SJCRH30 (cell line): ENCODE data around the gene CNST. TPM values are rescaled to one million over a fixed set of nuclear protein-coding genes. Genes with fewer than 3 reads are reported as not detected.
"Not testable (repeated sequence)": the region's sequence is repeated elsewhere in the genome, so short reads cannot be mapped to it uniquely, and the experiment has no call there.

Experiments used
- DNase-seq, 2 experiments: peaks; one replicate each; pipeline ENCODE4 v3.0.0-alpha.2; 2015 to 2020
- H3K27ac ChIP-seq: fragments of 250-450 bp; sonication (Bioruptor Pico); 2 replicates; pipeline ENCODE4 v1.5.1; 2020; ENCODE audit warnings: mild to moderate bottlenecking, moderate library complexity
- H3K27me3 ChIP-seq: fragments of 250-450 bp; sonication (Bioruptor Pico); 2 replicates; pipeline ENCODE4 v1.5.1; 2020; ENCODE audit warnings: mild to moderate bottlenecking, moderate library complexity
- H3K36me3 ChIP-seq: fragments of 250-450 bp; sonication (Bioruptor Pico); 2 replicates; pipeline ENCODE4 v1.5.1; 2020; ENCODE audit warnings: mild to moderate bottlenecking, moderate library complexity
- H3K4me1 ChIP-seq: fragments of 250-450 bp; sonication (Bioruptor Pico); 2 replicates; pipeline ENCODE4 v1.5.1; 2020; ENCODE audit warnings: mild to moderate bottlenecking, moderate library complexity
- H3K4me3 ChIP-seq: fragments of 250-450 bp; sonication (Bioruptor Pico); 2 replicates; pipeline ENCODE4 v1.5.1; 2020; ENCODE audit warnings: mild to moderate bottlenecking, moderate library complexity
- H3K9me3 ChIP-seq: fragments of 250-450 bp; sonication (Bioruptor Pico); replicated peaks from 2 replicates; pipeline ENCODE4 v1.5.1; 2020; ENCODE audit warnings: mild to moderate bottlenecking, moderate library complexity
- total RNA-seq: library from RNA; depleted of rRNA; stranded (reverse); fragments of >200 nt; shearing (Covaris generic); gene quantifications from 2 replicates; pipeline ENCODE4 v1.2.3, GENCODE V29; 2014

Gene CNST
- total RNA-seq, 1 experiment from 2014 or later: 17.7 TPM

GRCh38 chr1:246608616-246609376 is 42.5 kb downstream of the CNST start:
- peak; percentile 62 to 75 for DNase-seq
- Histone ChIP-seq H3K9me3 (no peaks in the 10 kb centered on the region), H3K27me3 (no peaks in the 10 kb centered on the region), H3K4me1 (peaks cover 10% of the 10 kb centered on the region), H3K27ac (peak overlapping the region; percentile 75), H3K4me3 (no peak overlapping the region), H3K36me3 (no peaks in the 10 kb centered on the region)

GRCh38 chr1:246609632-246610031 is 43.4 kb downstream of the CNST start:
- DNase-seq: no peak
- H3K9me3 ChIP-seq: no peaks in the 10 kb centered on the region
- peak overlapping the region; percentile 75 for H3K27ac ChIP-seq
- H3K36me3 ChIP-seq: no peaks in the 10 kb centered on the region
- no peak overlapping the region for H3K4me3 ChIP-seq
- H3K27me3 ChIP-seq: no peaks in the 10 kb centered on the region
- H3K4me1 ChIP-seq: peaks cover 10% of the 10 kb centered on the region

GRCh38 chr1:246613096-246613758 is 47.0 kb downstream of the CNST start:
- Histone ChIP-seq H3K9me3 (no peaks in the 10 kb centered on the region), H3K4me3 (no peak overlapping the region), H3K36me3 (no peaks in the 10 kb centered on the region), H3K4me1 (peaks cover 10% of the 10 kb centered on the region), H3K27ac (no peak overlapping the region), H3K27me3 (no peaks in the 10 kb centered on the region)
- no peak for DNase-seq

- no peak for DNase-seq
- Histone ChIP-seq H3K27ac (no peak overlapping the region), H3K36me3 (peaks cover 2% of the 10 kb centered on the region; the same call in 1 of the 2 replicates), H3K27me3 (no peaks in the 10 kb centered on the region), H3K9me3 (no peaks in the 10 kb centered on the region), H3K4me3 (no peak overlapping the region), H3K4me1 (no peaks in the 10 kb centered on the region)
Measured at GRCh38 chr1:246617156-246617555, 50.9 kb downstream of the CNST start.

- DNase-seq: no peak
- H3K4me3 ChIP-seq: no peak overlapping the region
- H3K9me3 ChIP-seq: no peaks in the 10 kb centered on the region
- peaks cover 2% of the 10 kb centered on the region; the same call in 1 of the 2 replicates for H3K36me3 ChIP-seq
- no peaks in the 10 kb centered on the region for H3K4me1 ChIP-seq
- no peaks in the 10 kb centered on the region for H3K27me3 ChIP-seq
- H3K27ac ChIP-seq: no peak overlapping the region
Measured at GRCh38 chr1:246617768-246618167, 51.5 kb downstream of the CNST start.

- no peak overlapping the region for H3K4me3 ChIP-seq
- H3K4me1 ChIP-seq: no peaks in the 10 kb centered on the region
- no peaks in the 10 kb centered on the region for H3K9me3 ChIP-seq
- H3K27me3 ChIP-seq: no peaks in the 10 kb centered on the region
- no peak overlapping the region for H3K27ac ChIP-seq
- DNase-seq: no peak
- peaks cover 2% of the 10 kb centered on the region; the same call in 1 of the 2 replicates for H3K36me3 ChIP-seq
Measured at GRCh38 chr1:246618240-246618808, 52.1 kb downstream of the CNST start.

GRCh38 chr1:246622035-246622652 is 55.9 kb downstream of the CNST start:
- Histone ChIP-seq H3K4me3 (no peak overlapping the region), H3K27ac (no peak overlapping the region), H3K4me1 (no peaks in the 10 kb centered on the region), H3K9me3 (no peaks in the 10 kb centered on the region), H3K27me3 (no peaks in the 10 kb centered on the region), H3K36me3 (peaks cover 5% of the 10 kb centered on the region; the same call in 1 of the 2 replicates)
- DNase-seq: no peak

GRCh38 chr1:246624091-246624490 is 57.8 kb downstream of the CNST start:
- Histone ChIP-seq H3K27me3 (no peaks in the 10 kb centered on the region), H3K4me1 (no peaks in the 10 kb centered on the region), H3K36me3 (peaks cover 9% of the 10 kb centered on the region; the same call in 1 of the 2 replicates), H3K27ac (no peak overlapping the region), H3K4me3 (no peak overlapping the region), H3K9me3 (no peaks in the 10 kb centered on the region)
- DNase-seq: no peak

GRCh38 chr1:246629030-246629429 is 62.8 kb downstream of the CNST start:
- H3K9me3 ChIP-seq: no peaks in the 10 kb centered on the region
- no peaks in the 10 kb centered on the region for H3K4me1 ChIP-seq
- no peaks in the 10 kb centered on the region for H3K27me3 ChIP-seq
- peaks cover 12% of the 10 kb centered on the region for H3K36me3 ChIP-seq
- H3K27ac ChIP-seq: no peak overlapping the region
- no peak for DNase-seq
- H3K4me3 ChIP-seq: no peak overlapping the region

GRCh38 chr1:246629976-246630375 is 63.7 kb downstream of the CNST start:
- Histone ChIP-seq H3K4me1 (no peaks in the 10 kb centered on the region), H3K36me3 (peaks cover 15% of the 10 kb centered on the region), H3K27ac (no peak overlapping the region), H3K9me3 (no peaks in the 10 kb centered on the region), H3K4me3 (no peak overlapping the region), H3K27me3 (no peaks in the 10 kb centered on the region)
- DNase-seq: no peak

- H3K4me1 ChIP-seq: no peaks in the 10 kb centered on the region
- no peak for DNase-seq
Measured at GRCh38 chr1:246631426-246631825, 65.2 kb downstream of the CNST start.

GRCh38 chr1:246632281-246633168 is 66.3 kb downstream of the CNST start:
- H3K27ac ChIP-seq: no peak overlapping the region

More at GRCh38 chr1:246631426-246631825, 65.2 kb downstream of the CNST start:
- Histone ChIP-seq H3K36me3 (peaks cover 15% of the 10 kb centered on the region), H3K27me3 (no peaks in the 10 kb centered on the region), H3K9me3 (no peaks in the 10 kb centered on the region), H3K4me3 (no peak overlapping the region), H3K27ac (no peak overlapping the region)

GRCh38 chr1:246634659-246635058 is 68.4 kb downstream of the CNST start:
- not testable (repeated sequence) for H3K4me1 ChIP-seq, DNase-seq, H3K27ac ChIP-seq, H3K27me3 ChIP-seq, H3K4me3 ChIP-seq, H3K9me3 ChIP-seq, H3K36me3 ChIP-seq

More at GRCh38 chr1:246632281-246633168, 66.3 kb downstream of the CNST start:
- no peak for DNase-seq
- Histone ChIP-seq H3K36me3 (peaks cover 10% of the 10 kb centered on the region), H3K9me3 (no peaks in the 10 kb centered on the region), H3K4me3 (no peak overlapping the region), H3K4me1 (no peaks in the 10 kb centered on the region), H3K27me3 (no peaks in the 10 kb centered on the region)
